K562 (cell line): ENCODE results near the gene SDF4.
A peak's percentile ranks its signal among the peaks of the same experiment; 100 is the strongest.

Source experiments
- CTCF ChIP-seq, 3 experiments: IDR thresholded peaks in 2 of 3; conservative IDR thresholded peaks in 1 of 3; 2 replicates each; pipeline ENCODE4 v1.5.1; 2011 to 2012; ENCODE audit warnings: low read length in 3 of 3, mild to moderate bottlenecking in 3 of 3, control low read depth in 2 of 3, improper control_type of control experiment in 1 of 3, inconsistent platforms in 1 of 3, low read depth in 1 of 3, mixed read lengths in 1 of 3, moderate library complexity in 1 of 3; ENCODE audit not compliant: insufficient read depth in 2 of 3
- NRF1 ChIP-seq, 2 experiments: fragments of 450-650 bp; IDR thresholded peaks in 1 of 2; conservative IDR thresholded peaks in 1 of 2; 2 replicates each; pipeline ENCODE4 v1.6.1; 2014; ENCODE audit warnings: mild to moderate bottlenecking in 2 of 2
- RCOR1 ChIP-seq, 2 experiments: IDR thresholded peaks; 2 replicates each; pipeline ENCODE4 v1.6.1; 2012; ENCODE audit warnings: low read depth in 2 of 2, low read length in 2 of 2, borderline replicate concordance in 1 of 2, improper control_type of control experiment in 1 of 2
- REST ChIP-seq, 2 experiments: fragments of 450-650 bp; formaldehyde crosslinking in 1 of 2; IDR thresholded peaks; 2 replicates each; pipeline versions ENCODE4 v1.4.0 to v1.6.1; 2014 to 2020; ENCODE audit warnings: mild to moderate bottlenecking in 2 of 2, borderline replicate concordance in 1 of 2, low read depth in 1 of 2
- SIX5 ChIP-seq, 2 experiments: IDR thresholded peaks; 2 replicates each; pipeline ENCODE4 v1.6.1; 2011; ENCODE audit warnings: low read length in 2 of 2, borderline replicate concordance in 1 of 2, low read depth in 1 of 2, mild to moderate bottlenecking in 1 of 2, moderate library complexity in 1 of 2; ENCODE audit not compliant: insufficient read depth in 1 of 2
- SMC3 ChIP-seq: conservative IDR thresholded peaks from 2 replicates; pipeline ENCODE4 v1.6.1; 2011; ENCODE audit warnings: low read depth, low read length, improper control_type of control experiment; ENCODE audit not compliant: insufficient read depth
- SREBF2 ChIP-seq: sonication (generic); formaldehyde crosslinking; IDR thresholded peaks from 2 replicates; pipeline ENCODE4 v1.4.0; 2020; ENCODE audit warnings: mild to moderate bottlenecking, missing genetic modification reagents
- TCF7 ChIP-seq: sonication (generic); IDR thresholded peaks from 2 replicates; pipeline ENCODE4 v1.6.1; 2016; ENCODE audit warnings: antibody characterized with exemption, borderline replicate concordance
- TF ChIP-seq, protein P1 (sequence below), 2 experiments: fragments of 200-800 bp in 1 of 2; sonication (Bioruptor generic) in 1 of 2; sonication (generic) in 1 of 2; formaldehyde crosslinking in 1 of 2; IDR thresholded peaks in 1 of 2; conservative IDR thresholded peaks in 1 of 2; 2 replicates each; pipeline versions ENCODE4 v1.5.0 to v1.6.1; 2016 to 2020; ENCODE audit warnings: missing compliant biosample characterization in 1 of 2, missing genetic modification characterization in 1 of 2, missing genetic modification reagents in 1 of 2
- TF ChIP-seq, protein P2 (sequence below): fragments of 250-450 bp; sonication (Bioruptor Pico); IDR thresholded peaks from 2 replicates; pipeline ENCODE4 v1.4.0; 2020; ENCODE audit warnings: mild to moderate bottlenecking, moderate library complexity
- TF ChIP-seq, protein P3 (sequence below), 3 experiments: fragments of 200-800 bp in 1 of 3; fragments of 250-450 bp in 1 of 3; fragments of 450-650 bp in 1 of 3; sonication (Bioruptor Pico) in 1 of 3; sonication (Bioruptor generic) in 1 of 3; formaldehyde crosslinking in 1 of 3; IDR thresholded peaks; 2 replicates each; pipeline versions ENCODE4 v1.6.1 to v1.8.0; 2016 to 2022; ENCODE audit warnings: mild to moderate bottlenecking in 2 of 3, missing genetic modification characterization in 2 of 3, missing compliant biosample characterization in 1 of 3, moderate library complexity in 1 of 3

- TF ChIP-seq, protein P1, sequence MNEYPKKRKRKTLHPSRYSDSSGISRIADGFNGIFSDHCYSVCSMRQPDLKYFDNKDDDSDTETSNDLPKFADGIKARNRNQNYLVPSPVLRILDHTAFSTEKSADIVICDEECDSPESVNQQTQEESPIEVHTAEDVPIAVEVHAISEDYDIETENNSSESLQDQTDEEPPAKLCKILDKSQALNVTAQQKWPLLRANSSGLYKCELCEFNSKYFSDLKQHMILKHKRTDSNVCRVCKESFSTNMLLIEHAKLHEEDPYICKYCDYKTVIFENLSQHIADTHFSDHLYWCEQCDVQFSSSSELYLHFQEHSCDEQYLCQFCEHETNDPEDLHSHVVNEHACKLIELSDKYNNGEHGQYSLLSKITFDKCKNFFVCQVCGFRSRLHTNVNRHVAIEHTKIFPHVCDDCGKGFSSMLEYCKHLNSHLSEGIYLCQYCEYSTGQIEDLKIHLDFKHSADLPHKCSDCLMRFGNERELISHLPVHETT (CRISPR knock-in tag; conservative IDR thresholded peaks at IDR 0.05 in 1 of 2, IDR thresholded peaks at IDR 0.05 in 1 of 2) = no peak
- TF ChIP-seq, protein P2, sequence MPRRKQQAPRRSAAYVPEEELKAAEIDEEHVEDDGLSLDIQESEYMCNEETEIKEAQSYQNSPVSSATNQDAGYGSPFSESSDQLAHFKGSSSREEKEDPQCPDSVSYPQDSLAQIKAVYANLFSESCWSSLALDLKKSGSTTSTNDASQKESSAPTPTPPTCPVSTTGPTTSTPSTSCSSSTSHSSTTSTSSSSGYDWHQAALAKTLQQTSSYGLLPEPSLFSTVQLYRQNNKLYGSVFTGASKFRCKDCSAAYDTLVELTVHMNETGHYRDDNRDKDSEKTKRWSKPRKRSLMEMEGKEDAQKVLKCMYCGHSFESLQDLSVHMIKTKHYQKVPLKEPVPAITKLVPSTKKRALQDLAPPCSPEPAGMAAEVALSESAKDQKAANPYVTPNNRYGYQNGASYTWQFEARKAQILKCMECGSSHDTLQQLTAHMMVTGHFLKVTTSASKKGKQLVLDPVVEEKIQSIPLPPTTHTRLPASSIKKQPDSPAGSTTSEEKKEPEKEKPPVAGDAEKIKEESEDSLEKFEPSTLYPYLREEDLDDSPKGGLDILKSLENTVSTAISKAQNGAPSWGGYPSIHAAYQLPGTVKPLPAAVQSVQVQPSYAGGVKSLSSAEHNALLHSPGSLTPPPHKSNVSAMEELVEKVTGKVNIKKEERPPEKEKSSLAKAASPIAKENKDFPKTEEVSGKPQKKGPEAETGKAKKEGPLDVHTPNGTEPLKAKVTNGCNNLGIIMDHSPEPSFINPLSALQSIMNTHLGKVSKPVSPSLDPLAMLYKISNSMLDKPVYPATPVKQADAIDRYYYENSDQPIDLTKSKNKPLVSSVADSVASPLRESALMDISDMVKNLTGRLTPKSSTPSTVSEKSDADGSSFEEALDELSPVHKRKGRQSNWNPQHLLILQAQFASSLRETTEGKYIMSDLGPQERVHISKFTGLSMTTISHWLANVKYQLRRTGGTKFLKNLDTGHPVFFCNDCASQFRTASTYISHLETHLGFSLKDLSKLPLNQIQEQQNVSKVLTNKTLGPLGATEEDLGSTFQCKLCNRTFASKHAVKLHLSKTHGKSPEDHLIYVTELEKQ = no peak
- TF ChIP-seq SREBF2 (CRISPR knock-in tag) (no peak), SMC3 (no peak), SIX5 (IDR thresholded peaks at IDR 0.05; ENCODE audit: borderline replicate concordance in 1 of 2, insufficient read depth in 1 of 2, low read depth in 1 of 2, low read length in 2 of 2) (no peak), REST (IDR thresholded peaks at IDR 0.05; ENCODE audit: borderline replicate concordance) (no peak), REST (CRISPR knock-in tag; IDR thresholded peaks at IDR 0.05; ENCODE audit: low read depth) (no peak), NRF1 (conservative IDR thresholded peaks at IDR 0.05 in 1 of 2, IDR thresholded peaks at IDR 0.05 in 1 of 2) (no peak), CTCF (IDR thresholded peaks at IDR 0.05 in 2 of 3, conservative IDR thresholded peaks at IDR 0.05 in 1 of 3; ENCODE audit: insufficient read depth in 2 of 3, low read depth in 1 of 3, low read length in 3 of 3) (no peak), TCF7 (no peak), RCOR1 (IDR thresholded peaks at IDR 0.05; ENCODE audit: borderline replicate concordance in 1 of 2, low read depth in 2 of 2, low read length in 2 of 2) (no peak)
- TF ChIP-seq, protein P3, sequence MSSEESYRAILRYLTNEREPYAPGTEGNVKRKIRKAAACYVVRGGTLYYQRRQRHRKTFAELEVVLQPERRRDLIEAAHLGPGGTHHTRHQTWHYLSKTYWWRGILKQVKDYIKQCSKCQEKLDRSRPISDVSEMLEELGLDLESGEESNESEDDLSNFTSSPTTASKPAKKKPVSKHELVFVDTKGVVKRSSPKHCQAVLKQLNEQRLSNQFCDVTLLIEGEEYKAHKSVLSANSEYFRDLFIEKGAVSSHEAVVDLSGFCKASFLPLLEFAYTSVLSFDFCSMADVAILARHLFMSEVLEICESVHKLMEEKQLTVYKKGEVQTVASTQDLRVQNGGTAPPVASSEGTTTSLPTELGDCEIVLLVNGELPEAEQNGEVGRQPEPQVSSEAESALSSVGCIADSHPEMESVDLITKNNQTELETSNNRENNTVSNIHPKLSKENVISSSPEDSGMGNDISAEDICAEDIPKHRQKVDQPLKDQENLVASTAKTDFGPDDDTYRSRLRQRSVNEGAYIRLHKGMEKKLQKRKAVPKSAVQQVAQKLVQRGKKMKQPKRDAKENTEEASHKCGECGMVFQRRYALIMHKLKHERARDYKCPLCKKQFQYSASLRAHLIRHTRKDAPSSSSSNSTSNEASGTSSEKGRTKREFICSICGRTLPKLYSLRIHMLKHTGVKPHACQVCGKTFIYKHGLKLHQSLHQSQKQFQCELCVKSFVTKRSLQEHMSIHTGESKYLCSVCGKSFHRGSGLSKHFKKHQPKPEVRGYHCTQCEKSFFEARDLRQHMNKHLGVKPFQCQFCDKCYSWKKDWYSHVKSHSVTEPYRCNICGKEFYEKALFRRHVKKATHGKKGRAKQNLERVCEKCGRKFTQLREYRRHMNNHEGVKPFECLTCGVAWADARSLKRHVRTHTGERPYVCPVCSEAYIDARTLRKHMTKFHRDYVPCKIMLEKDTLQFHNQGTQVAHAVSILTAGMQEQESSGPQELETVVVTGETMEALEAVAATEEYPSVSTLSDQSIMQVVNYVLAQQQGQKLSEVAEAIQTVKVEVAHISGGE (CRISPR knock-in tag; IDR thresholded peaks at IDR 0.05) = peak in 1 of 3 experiments; percentile 59; a peak in 1 of 6 replicates
These were observed 1.7 kb upstream of the SDF4 start for GRCh38 chr1:1233567-1233892.
